HG03064 (cell line): ENCODE data around the gene ERMAP.
"Not testable (repeated sequence)": the region's sequence is repeated elsewhere in the genome, so short reads cannot be mapped to it uniquely, and the experiment has no call there.

ENCODE experiments used
- ATAC-seq: cut with Tn5 transposase; IDR thresholded peaks from one replicate; pipeline ENCODE4 v1.9.1; 2021; ENCODE audit warnings: low read depth; ENCODE audit not compliant: unreplicated experiment

The ERMAP gene

DNA sequence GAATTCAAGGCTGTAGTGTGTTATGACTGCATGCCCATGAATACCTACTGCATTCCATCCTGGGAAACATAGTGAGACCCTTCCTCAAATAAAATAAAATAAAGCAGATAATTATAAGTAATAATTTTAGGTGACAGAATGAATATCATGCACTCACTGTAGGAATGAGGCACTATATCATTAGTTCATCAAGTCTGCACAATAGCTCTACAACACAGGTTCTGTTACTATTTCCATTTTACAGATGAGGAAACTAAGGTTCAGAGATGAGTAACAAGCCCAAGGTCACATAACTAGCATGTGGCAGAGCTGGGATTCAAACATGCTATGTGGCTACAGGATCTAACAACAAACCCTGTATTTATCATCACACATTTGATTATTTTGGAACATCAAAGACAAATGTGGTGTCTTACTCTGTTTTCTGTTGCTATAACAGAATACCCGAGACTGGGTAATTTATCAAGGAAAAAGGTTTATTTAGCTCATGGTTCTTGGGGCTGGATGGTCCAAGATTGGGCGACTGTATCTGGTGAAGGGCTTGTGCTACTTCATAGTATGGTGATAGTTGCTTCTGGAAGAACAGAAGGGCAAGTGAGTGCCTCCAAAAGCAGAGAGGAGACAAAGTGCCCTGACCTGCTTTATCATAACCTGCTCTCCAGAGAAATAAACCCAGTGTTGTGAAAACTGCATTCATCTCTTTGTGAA, 24.7 kb downstream of the ERMAP start:
- ATAC-seq = no peak

DNA sequence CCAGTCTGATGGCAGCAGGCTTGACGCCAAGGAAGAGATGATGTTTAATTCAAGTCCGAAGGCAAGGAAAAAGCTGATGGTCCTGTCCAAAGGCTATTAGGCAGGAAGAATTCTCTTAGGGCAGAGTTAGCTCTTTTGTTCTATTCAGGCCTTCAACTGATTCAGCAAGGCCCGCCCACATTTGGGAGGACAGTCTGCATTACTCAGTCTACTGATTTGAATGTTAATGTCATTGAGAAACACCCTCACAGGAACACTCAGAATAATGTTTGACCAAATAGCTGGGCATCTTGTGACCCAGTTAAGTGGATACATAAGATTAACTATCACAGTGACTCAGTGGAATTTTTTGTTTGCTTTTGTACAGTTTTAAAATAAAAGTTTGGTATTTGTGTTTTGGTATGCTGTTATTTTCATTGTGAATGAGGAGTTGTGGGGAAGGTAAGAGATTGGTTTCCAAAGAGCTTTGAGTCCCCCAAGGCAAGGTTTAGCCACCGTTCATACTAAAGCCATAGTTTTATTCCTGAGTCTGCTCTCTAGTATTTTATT, 27.7 kb downstream of the ERMAP start:
- ATAC-seq = no peak

DNA sequence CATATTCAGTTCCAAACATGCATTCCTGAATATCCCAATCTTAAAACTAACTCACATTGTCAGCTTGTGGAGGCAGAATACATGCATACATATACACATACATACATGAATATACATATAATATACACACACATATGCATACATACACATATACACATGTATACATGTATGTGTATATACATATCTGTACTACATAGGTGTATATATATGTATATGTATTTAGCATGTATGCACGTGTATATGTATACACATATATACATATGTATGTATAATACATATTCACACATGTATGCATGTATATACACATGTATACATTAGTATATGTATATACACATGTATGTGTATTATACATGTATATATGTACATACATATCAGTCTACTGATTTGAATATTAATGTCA, 28.3 kb downstream of the ERMAP start:
- no peak for ATAC-seq

DNA sequence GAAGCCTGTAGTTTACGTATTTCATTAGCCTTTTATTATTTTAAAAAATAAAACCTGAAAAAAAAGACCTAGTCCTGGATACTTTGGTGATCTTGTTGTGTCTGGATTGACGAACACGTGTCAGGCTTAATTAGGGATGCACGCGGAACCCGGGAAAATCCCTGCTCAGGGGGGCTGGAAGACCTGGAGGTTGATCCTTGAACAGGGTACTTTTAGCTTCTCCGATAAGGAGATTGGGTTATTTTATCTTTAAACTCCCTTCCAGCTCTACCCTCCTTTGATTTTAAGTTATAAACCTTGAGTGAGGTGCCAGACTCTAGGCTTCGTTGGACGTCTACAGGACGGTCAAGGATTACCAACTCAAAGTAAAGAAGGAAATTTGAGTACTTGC, 28.9 kb downstream of the ERMAP start:
- ATAC-seq = peak; percentile 32

DNA sequence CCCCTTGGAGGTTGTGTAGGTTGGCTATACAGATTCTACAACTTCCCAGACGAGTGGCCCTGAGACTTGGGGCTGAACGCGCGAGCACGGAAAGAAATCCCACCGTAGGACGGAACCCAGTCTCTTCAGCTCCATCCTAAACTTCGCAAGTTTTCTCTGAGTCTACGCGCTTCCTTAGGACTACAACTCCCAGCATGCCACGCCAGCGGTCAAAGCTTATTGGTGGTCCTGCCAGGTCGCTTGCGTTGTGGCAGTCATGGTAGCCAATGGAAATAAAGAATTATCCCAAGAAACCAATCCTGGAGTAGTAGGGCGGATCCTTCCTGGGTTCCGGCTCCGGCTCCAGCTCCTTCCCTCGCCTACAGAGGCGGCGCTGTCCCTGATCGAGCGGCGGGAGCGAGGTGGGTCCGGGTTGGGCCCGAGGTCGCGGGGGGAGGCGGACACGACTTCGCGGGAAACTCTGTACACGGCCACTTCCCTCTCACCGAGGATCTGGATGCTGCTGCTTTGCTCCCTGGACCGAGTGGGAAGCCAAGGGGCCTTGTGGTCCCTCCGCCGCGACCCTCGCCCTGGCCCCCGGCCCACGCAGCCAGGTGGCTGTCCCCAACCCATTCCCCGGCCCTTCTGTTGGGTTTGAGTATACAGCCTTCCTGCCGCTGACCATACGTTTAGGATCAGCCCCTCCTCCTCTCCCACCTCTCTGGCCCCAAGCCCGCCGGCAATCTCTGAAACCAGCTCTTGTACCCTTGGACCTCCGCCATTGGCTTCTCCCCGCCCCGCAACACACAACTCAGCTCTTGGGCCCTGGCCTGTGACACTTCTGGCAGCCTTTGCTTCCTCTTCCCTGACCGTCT, 29.6 kb downstream of the ERMAP start, which contains the start of gene ZNF691:
ZNF691 (plus strand) TSS at position 357 of the 854 bp plus-strand sequence. CDS start 3,046 bp downstream, outside the sequence.
- peak; percentile 78 for ATAC-seq

DNA sequence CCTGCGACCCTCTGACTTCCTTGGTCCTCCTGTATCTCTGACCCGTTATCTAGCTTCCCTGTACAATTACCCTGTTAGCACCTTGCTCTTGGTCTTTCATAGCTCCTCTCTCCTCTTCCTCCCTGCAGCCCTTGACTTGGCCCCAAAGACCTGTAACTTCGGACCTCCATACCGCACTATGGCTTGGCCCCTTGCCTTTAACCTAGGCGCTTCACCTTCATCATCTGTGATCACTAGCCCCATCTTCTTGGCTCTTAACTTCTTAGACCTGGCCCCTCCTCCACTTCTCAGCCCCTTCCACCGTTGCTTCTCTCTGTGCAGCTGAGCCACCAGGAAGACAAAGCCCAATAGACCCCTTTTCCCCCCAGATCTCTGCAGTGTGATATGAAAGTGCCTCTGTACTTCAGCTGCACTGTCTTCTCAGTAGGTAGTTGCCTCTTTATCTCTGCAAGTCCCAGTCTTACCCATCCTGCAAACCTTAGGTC, 30.2 kb downstream of the ERMAP start:
- ATAC-seq = no peak

DNA sequence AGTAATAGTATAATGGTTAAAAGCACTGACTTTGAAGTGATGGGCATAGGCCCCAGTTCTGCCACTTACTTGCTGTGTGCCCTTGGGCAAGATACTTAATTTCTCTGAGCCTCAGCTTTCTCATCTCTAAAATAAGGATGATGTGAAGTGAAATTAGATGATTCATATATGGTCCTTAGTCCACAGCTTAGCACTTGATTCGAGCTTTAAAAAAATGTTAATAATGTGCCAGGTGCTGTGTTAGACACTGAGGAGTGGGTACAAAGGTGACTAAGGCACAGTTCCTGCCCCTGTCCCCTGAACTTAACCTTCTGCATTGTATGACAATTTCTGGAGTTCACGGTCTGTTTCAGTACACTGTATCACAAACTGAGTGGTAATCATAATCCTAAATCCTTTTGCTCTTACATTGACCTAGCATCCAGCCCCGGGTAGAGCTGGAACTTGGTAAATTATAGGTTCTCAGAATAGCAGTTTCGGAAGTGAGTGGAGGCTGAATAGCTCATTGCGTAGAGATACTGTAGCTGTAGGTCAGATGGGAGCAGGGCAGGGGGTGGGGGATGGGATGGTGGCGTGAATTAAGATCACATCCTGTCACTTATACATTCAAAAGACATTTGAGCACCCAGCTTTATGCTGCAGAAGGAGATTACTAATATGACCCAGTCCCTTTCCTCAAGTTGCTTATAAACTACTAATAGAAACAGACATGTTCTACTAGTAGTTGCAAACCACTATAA, 31.0 kb downstream of the ERMAP start:
- ATAC-seq = no peak

DNA sequence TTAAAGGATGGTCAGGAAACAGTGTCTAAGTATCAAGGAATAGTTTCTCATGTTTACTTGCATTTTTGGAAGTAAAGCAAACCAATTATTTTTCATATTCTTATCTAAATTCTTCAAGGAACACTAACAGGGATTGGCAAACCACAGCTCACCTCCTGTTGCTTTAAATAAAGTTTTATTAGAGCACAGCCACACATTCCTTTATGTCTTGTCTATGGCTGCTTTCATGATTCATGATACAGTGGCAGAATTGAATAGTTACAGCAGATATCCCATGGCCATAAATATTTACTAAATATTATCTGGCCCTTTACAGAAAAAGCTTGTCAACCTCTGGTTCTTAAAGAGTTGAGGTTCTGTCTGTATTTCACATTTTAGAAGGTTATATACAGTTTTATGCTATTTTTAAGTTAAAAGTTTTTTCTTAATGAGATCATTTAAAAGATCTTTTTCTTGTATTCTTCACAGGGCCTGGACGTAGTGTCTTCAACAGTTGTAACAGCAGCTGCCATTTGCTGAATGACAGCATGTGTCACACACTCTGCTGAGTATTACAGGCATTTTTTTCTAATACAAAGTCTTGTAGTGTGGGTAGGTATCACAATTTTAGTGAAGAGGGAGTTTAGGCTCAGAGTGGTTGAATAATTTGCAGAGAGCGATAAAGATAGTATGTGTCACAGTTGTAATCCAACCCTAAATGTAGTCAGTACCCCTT, 32.1 kb downstream of the ERMAP start:
- ATAC-seq = no peak

DNA sequence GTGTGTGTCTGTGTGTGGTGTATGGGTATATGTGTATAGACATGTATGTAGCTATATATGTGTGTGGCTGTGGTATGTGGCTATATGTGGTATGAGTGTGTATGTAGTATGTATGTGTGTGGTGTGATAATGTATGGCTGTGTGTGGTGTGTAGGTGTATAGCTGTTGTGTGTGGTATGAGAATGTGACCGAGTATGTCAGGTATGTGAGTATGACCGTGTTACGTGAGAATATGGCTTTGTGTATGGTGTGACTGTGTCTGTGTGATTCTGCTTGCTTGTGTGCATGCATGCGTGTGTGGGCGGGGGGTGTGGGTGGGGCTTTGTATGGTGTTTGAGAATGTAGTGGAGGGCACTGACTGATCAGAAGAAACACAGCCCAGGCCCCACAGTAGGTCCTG, 33.0 kb downstream of the ERMAP start:
- ATAC-seq = no peak

DNA sequence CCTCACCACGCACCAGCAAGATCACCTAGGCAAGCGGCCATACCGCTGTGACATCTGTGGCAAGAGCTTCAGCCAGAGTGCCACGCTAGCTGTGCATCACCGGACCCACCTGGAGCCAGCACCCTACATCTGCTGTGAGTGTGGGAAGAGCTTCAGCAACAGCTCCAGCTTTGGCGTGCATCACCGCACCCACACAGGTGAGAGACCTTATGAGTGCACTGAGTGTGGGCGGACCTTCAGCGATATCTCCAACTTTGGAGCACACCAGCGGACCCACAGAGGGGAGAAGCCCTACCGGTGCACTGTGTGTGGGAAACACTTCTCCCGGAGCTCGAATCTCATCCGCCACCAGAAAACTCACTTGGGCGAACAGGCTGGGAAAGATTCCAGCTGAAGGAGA, 34.5 kb downstream of the ERMAP start:
- no peak for ATAC-seq

DNA sequence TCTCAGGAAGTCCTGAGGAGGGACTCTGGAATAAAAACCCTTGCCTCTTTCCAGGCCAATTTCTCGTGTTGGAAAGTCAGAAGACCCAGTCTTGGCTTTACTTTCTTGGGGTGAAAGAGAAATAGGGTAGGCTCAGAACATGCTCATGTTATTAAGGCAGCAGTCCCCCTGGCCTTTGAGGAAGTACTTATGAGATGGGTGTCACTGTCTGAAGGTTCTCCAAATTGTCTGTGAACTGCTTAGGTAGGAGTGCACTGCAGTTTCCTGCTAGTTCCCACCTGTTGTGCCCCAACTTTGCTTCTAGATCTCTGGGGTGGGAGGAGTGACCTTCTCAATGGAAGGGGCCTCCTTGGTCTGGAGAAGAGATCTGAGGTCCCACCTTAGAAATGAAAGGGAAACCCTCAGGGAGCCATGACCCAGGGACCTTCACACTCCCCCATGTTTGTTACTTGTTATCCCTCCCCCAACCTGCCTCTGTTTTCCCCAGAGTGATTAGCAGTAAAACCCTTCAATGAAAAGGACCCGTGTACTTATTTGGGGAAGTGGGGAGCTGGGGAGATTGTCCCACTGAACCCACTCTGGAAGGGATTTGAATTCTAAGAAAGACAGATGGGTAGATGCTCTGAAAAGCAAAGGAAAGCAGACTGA, 35.2 kb downstream of the ERMAP start:
- no peak for ATAC-seq

DNA sequence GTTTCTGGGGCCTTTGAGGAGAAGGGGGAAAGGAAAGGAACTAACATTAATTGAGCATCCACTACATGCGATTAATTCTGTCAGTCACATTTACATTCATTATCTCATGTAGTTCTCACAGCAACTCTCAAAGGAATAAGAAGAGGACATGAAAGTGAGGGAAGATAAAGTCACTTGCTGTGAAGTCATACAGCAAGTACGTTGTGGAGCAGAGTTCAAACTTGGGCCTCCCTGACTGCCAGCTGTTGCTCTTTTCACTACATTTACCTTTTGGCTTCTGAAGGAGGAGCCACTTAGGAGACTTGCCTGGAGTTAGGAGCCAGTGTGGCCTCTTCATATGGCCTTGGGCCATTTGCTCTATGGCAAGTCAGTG, 35.7 kb downstream of the ERMAP start:
- ATAC-seq = no peak

DNA sequence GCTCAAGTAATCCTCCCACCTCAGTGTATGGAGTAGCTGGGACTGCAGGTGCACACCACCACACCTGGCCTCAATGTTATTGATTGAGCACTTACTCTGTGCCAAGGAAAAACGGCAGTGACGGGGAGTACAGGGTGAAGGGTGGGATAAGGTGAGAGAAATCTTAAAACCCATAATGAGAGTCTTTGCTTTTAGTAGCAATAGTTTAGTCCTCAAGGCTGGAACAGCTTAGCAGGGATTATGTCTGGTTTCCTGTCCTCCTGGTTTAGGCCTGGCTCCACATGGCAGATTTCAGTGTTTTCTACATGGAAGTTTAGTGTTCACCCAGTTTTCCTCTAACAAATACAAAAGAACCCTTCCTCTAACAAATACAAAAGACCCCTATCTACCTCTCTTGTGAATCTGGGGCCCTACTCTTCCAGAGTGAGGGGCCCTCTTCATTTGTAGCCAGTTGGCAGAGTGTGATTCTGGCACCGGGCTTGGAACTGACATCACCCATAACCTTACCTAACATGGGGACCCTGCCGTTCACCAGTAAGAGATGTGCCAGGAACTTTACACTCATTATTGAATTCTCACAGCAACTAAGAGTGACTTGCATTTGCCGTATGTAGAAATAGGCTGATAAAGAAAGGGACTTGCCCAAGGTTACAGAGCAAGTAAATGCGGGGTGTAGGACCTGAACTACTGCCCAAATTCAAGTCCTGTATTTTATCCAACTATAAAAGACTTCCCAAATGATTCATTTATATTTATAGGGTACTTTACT, 36.4 kb downstream of the ERMAP start:
- ATAC-seq = no peak

DNA sequence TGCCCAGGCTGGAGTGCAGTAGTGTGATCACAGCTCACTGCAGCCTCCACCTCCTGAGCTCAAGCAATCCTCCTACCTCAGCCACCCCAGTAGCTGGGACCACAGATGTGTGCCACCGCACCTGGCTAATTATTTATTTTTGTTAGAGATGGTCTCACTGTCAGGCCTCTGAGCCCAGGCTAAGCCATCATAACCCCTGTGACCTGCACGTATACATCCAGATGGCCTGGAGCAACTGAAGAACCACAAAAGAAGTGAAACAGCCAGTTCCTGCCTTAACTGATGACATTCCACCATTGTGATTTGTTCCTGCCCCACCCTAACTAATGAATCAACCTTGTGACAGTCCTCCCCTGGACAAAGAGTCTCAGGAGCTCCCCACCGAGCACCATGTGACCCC, 39.6 kb downstream of the ERMAP start:
- not testable (repeated sequence) for ATAC-seq

DNA sequence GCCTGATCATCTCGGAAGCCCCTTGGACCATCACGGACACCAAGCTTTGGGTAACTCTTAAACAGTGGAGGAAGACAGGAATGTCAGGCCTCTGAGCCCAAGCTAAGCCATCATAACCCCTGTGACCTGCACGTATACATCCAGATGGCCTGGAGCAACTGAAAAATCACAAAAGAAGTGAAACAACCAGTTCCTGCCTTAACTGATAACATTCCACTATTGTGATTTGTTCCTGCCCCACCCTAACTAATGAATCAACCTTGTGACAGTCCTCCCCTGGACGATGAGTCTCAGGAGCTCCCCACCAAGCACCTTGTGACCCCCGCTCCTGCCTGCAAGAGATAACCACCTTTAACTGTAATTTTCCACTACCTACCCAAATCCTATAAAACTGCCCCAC, 42.4 kb downstream of the ERMAP start:
- not testable (repeated sequence) for ATAC-seq

DNA sequence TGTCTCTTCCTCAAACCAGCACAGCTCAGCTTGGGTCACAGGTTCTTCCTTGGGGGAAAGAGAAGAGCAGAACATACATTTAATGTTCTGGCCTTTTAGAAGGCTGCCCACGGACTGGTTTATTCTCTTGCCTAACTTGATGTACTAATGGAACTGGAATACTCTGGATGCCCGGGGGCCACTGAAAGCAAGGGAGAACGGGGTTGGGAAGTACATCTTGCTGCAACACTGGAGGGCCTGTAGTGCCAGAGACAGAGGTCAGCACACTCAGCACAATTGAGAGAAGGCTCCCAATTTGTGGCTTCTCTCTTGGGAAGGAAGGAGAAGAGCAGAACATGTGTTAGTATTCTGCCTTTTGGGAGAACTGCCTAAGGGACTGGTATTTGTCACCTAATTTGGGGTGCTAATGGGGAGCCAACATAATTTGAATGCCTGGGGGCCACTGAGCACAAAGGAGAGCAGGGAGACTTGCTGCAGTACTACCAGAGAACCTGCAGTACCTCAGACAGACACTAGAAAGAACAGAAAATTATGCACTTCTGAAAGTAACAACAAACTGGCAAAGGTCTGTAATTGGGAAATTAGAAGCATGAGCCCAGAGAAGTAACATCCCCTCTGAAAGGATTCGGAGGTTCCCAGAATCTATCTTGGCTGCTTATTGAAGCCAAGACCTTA, 43.6 kb downstream of the ERMAP start:
- ATAC-seq = no peak

DNA sequence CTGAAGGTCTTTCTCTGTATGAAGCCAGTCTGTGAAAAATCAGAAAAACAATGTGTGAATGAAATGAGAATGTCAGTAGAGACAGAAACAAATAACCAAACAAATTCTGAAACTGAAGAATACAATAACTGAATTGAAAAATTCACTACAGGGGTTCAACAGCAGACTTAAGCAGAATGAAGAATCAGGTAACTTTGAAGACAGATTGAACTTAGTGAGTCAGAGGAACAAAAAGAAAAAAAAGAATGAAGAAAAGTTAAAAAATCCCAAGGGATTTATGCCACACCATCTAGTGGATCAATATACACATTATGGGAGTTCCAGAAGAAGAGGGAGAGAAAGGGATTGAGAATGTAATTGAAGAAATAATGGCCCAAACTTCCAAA, 44.1 kb downstream of the ERMAP start:
- no peak for ATAC-seq

DNA sequence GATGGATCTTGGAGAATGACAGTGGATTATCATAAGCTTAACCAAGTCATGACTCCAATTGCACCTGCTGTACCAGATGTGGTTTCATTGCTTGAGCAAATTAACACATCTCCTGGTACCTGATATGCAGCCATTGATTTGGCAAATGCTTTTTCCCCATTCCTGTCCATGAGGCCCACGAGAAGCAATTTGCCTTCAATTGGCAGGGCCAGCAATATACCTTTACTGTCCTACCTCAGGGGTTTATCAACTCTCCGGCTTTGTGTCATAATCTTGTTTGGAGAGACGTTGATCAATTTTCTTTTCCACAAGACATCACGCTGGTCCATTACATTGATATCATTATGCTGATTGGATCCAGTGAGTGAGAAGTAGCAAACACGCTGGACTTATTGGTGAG, 49.6 kb downstream of the ERMAP start:
- no peak for ATAC-seq
